CD4-positive, alpha-beta T cell treated with Interleukin-4 for 1 hour (primary cell): ENCODE data around the gene KCTD5.
"Not testable (repeated sequence)": the region's sequence is repeated elsewhere in the genome, so short reads cannot be mapped to it uniquely, and the experiment has no call there.

Experiments used
- DNase-seq, 2 donors: peaks; one replicate each; pipeline ENCODE4 v3.0.0-alpha.2; 2020 to 2022

Gene KCTD5

DNA sequence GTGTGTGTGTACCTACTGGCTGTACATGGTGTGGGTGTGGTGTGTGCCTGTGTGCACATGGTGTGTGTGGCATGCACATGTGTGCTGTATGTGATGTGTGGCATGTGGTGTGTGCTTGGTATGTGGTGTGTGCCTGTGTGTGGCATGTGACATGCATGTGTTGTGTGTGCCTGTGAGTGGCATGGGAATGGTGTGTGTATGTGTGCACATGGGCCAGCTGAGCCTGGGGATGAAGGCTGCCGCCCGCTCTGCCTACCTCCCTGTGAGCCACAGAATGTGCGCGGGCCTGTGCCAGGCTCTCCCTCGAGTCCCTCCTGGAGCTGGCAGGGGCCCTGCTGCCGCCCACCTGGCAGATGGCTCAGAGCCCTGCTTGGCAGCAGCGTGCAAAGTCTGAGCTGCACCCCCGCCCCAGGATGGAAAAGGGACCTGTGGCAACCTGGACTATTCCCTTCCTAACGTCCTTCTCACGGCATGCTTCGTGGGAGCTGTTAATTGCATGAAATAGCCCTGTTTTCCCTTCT, 28.4 kb downstream of the KCTD5 start:
- no peak for DNase-seq

DNA sequence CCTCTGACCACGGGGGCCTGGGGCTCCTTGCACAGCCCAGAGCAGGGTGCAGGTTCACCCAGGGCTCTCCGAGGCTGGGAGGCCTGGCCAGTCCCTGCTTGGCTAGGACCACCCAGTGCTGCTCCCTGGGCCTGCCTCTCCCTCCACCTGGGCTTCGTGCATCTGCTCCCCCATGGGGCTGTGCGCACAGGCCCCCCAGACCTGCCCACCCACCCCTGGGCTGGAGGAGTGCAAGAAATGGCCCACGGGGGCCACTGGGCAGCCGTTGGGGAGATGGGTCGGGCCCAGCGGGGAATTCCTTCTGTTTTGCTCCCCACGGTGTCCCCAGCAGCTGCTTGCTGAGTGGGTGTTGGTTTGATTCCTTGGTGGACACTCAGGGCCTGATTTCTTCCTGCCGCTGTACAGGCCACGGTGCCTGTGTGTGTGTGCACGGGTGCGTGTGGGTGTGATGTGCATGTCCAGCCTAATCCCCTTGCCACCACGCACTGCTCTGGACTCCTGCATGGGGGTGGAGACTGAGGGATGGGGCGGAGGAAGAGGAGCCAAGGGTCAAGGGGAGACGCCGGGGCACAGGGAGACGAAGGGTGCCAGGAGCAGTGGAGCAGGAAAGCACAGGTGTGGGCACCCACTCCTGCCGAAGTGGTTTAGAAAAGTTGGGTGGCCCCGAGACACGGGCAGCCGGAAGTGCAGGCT, 29.2 kb downstream of the KCTD5 start:
- no peak for DNase-seq

DNA sequence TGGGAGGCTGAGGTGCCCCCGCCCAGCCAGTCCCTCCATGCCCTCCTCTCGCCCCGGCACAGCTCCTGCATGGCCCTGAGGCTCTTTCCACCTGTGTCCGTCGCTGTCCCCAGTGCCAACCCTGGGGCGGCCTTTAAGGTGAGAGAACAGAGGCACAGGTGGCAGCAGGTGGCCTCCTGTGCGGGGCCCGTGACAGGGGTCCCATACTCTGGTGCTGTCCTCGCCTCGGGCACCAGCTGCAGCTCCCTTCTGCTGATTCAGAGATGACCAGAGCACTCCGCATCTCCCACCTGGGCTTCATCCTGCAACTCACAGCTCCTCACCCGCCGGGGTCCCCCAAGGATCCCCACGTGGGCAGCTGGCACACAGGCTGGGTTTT, 29.7 kb downstream of the KCTD5 start:
- DNase-seq = no peak

DNA sequence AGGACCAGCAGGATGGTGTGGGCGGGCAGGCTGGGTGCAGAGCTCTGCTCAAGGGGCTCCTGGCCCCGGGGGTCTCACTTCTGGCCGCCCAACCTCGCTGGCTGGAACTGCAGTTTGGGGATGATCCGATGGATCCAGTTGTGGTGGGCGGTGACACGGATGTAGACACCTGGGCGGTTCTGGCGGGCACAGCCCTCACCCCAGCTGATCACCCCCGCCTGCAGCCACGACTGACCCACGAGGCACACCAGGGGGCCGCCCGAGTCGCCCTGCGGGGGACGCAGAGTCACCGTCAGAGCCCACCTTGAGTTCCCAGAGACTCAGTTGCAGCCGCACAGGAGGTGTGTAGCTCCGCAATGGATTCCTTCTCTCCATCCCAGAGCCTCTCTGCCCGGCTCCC, 30.2 kb downstream of the KCTD5 start:
- no peak for DNase-seq

GRCh38 chr16:2713523-2713922, 31.2 kb downstream of the KCTD5 start:
- DNase-seq = no peak

DNA sequence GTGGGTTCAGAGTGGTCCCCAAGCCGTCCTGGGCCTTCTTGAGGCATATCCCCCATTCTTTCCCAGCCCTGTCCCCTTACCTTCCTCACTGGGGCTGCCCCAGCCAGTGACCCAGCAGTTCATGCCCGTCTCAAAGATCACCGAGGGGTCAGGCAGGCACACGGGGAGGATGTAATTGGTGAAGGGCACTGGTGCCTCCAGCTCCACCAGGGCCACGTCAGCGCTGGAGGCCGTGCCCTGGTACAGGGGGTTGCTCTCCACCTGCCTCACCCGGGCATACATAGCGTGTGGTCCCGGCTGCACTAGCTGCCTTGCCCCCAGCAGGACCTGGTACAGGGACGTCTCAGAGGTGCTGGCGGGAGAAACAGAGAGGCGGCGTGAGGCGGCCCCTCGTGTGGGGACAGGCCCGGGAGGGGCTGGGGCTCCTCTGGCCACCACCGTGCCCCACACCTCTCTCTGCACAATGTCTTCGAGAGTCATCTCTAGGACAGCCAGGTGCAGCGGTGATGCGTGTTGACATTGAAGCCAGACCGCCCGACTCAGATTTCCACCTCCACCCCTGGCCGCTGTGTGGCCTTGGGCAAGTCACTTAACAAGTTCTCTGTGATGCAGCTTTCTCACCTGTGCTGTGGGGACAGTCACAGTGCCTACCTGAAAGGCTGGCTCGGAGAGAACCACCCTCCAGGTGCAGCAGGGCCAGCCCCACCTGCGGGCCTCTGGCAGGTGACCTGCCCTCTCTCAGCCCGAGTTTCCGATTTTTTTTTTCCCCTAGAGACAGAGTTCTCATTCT, 31.9 kb downstream of the KCTD5 start:
- DNase-seq = no peak

GRCh38 chr16:2715064-2715463, 32.7 kb downstream of the KCTD5 start:
- no peak for DNase-seq

- DNase-seq = peak; percentile 80 to 85
Observed at GRCh38 chr16:2715519-2715918, 33.2 kb downstream of the KCTD5 start.

DNA sequence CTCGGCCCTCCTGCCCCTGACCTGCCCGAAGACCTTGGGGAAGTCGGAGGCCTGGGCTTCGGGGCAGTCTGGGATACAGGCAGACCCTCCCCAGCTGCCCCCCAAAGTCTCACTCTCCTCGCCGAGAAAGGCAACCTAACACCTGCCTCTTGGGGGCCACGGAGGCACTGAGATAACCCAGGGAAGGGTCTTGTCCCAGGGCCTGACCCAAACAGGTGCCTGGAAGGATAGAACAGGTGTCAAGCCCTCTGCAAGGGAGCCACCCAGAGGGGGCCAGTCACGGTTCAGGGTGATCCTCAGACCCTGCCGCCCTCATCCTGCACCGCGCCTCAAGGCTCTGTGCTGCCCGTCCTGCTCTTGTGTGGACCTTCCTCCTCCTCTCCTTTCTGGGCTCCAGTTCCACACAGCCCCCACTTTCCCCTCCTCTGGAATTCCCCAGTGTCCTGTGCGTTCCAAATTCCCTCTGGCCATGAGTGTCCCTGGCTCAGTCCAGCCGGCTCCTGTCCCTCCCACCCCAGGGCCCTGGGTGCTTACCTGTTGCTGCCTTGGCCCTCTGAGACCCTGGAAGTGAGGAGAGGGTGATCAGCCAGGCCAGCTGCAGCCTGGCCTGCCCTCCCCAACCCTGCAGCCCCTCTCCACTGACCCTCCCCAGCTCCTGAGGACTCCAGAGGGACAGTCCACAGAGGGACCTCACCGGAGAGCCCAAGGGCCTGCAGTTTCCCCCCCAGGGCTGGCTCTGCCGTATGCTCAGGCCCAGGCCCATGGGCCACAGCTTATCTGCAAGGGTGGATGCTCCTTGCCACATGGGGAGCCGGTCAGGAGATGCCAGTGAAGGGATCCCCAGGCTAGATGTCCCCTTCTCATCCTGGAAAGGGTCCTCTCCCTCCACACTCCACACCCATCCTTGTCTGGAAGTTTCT, 33.9 kb downstream of the KCTD5 start:
- DNase-seq = no peak

DNA sequence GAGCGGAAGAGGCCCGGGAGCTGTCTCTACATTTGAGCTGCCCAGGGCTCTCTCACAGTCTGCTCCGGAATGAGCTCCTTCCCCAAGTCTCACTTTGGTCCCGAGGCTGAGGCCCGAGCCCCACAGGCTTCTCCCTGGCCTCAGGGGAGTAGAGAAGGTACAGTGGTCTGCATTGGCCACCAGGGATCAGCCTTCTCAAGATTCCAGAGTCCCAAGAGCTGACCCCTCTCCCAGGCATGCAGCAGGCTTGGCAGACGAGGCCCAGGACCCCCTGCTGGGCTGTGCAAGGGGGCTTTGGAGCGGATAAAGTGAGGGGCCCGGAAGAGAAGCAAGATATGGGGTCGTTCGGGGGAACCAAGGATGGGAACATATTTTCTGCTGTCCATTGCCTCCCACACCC, 34.6 kb downstream of the KCTD5 start:
- DNase-seq = no peak

- no peak for DNase-seq
Observed at GRCh38 chr16:2717383-2718263, 35.3 kb downstream of the KCTD5 start.

GRCh38 chr16:2719328-2720063, 37.2 kb downstream of the KCTD5 start:
- DNase-seq = no peak

DNA sequence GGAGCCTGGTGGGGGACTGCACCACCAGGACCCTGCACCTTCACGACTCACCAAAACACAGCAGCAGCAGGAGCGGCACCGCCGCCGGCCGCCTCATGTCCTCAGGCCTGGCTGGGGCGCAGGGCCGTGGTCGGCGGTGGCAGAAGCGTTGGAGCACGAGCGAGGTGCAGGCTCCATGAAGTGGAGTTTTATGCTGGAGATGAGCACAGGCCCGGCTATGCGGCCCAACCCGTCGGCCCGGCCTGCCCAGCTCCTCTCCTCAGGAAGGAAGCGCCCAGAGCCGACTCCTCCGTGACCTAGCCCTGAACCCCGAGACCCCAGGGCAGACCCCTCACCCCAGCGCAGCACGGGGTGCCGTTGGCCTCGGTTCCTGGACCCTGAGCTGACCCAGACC, 37.7 kb downstream of the KCTD5 start, which contains the start of gene PRSS27:
PRSS27 (minus strand) TSS at position 161 of the 394 bp plus-strand sequence; CDS start at position 97, 64 bp downstream.
- DNase-seq = no peak

DNA sequence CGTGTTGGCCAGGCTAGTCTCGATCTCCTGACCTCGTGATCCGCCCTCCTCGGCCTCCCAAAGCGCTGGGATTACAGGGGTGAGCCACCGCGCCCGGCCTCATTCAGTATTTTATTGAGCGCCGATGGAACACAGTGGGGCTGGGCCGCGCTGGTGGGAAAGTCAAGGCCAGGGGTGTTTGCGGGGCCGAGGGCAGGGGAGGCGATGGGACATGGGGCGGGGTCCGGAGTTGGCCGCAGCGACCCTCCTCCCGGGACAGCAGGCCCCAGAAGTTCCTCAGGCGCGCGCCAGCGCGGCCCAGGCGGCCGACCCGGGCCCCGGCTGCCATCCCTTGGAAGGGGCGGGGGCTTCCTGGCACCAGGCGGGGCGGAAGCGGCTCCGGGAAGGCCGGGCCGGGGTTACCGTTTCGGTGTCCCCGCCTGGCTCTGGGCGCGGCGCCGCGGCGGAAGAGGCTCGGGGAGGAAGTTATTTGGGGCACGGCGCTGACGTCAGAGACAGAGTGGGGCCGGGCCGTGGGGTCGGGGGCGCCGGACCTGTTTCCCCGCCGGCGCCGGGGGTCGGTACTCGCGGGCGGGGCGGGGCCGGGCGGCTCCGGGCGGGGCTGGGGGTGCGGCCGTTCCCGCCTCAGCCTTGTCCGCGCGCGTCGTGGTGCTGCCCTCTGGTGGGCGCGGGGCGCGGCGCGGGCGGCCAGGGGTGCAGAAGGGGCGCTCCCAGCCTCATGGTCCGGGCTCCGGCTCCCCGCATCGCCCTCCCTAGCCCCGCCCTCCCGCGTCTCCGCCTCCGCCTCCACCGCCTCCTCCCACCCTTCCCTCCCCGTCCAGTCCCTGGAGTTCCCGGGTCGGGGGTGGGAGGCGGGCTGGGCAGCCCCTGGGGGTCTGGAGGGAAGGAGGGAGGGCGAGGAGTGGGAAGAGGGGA, 38.7 kb downstream of the KCTD5 start:
- DNase-seq = peak; percentile 89 to 90

DNA sequence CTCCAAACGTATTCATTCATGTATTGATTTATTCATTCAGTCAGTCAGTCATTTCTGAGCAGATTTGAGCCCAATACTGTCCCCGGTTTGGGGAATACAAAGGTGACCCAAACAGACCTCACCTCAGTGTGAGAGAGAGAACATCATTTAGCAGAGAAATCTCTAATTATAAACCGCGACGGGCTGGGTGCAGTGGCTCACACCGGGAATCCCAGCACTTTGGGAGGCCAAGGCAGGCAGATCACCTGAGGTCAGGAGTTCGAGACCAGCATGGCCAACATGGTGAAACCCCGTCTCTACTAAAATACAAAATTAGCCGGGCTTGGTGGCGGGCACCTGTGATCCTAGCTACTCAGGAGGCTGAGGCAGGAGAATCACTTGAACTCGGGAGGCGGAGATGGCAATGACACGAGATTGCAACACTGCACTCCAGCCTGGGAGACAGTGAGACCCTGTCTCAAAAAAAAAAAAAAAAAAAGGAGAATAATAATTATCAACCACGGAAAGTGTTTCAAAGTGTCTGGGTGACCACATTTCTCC, 39.4 kb downstream of the KCTD5 start:
- DNase-seq = not testable (repeated sequence)

DNA sequence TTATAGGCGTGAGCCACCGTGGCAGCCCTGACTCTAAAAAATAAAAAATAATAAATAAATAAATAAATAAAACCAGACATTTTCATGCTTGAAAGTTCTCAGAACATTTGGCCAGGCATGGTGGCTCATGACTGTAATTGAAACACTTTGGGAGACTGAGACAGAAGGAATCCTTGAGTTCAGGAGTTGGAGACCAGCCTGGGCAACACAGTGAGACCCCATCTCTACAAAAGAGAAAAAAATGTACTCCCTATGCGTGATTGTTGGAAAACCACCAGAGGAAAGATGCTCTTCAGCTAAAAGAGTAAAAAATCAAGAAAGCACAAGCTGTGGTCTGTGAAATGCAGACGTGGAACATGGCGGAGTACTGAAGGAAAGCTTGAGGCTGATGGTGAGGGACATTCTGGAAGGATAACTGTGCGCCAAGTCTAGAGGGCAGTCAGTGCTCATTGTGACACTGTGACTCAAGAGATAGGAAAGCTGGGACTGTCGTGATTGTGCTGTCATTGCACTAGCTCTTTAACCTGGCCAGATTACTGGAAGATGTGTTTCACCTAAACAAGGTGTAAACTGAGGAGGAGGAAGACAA, 41.9 kb downstream of the KCTD5 start:
- DNase-seq = no peak

GRCh38 chr16:2724816-2725348, 42.6 kb downstream of the KCTD5 start:
- DNase-seq = no peak

DNA sequence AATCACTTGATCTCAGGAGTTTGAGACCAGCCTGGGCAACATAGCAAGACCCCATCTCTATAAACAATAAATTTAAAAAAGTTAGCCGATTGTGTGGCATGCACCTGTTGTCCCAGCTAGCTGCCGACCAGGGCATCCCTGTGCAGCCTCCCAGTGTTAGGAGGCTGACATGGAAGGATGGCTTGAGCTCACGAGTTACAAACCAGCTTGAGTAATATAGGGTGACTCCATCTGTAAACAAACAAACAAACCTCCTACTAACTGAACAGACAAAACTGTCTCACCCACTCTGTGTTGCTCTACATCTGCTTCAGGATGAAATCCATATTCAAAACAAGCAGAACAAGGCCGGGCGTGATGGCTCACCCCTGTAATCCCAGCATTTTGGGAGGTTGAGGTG, 44.6 kb downstream of the KCTD5 start:
- no peak for DNase-seq

DNA sequence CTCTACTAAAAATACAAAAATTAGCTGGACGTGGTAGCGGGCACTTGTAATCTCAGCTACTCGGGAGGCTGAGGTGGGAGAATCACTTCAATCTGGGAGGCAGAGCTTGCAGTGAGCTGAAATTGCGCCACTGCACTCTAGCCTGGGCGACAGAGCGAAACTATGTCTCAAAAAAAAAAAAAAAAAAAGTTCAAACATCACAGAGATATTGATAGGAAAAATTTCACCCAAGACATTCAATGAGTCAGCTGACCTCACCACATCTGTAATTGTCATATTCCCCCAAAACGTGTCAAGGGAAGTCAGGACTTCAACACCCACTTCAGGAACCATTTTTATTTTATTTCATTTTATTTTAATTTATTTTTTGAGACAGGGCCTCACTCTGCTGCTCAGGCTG, 45.7 kb downstream of the KCTD5 start:
- DNase-seq = no peak
